ENCODE measurements around the gene SPRY4. TPM values are rescaled to one million over a fixed set of nuclear protein-coding genes. Genes with fewer than 3 reads are reported as not detected.

Gene SPRY4
- total and polyA plus RNA-seq, 2 of the 13 experiments (the other 11 are each of a cell fraction or from before 2014, with no cell fraction given) = 8.9 to 17.8 TPM

- TF ChIP-seq ATF4 (CRISPR knock-in tag; IDR thresholded peaks at IDR 0.05) (no peak), HNRNPLL (IDR thresholded peaks at IDR 0.05; ENCODE audit: low read depth, low read length, poor library complexity, severe bottlenecking) (no peak), SMARCE1 (IDR thresholded peaks at IDR 0.05; ENCODE audit: borderline replicate concordance) (no peak), ZNF720 (CRISPR knock-in tag; IDR thresholded peaks at IDR 0.05) (no peak), MYC (CRISPR knock-in tag; IDR thresholded peaks at IDR 0.05; ENCODE audit: borderline replicate concordance) (no peak), BRF2 (CRISPR knock-in tag; IDR thresholded peaks at IDR 0.05) (no peak), RFXAP (CRISPR knock-in tag; IDR thresholded peaks at IDR 0.05; ENCODE audit: borderline replicate concordance) (0 out of 2 replicates have a peak, but pooled peaks have one; percentile 51), TBX2 (CRISPR knock-in tag; IDR thresholded peaks at IDR 0.05; ENCODE audit: borderline replicate concordance) (peak; percentile 72), AFF4 (CRISPR knock-in tag; IDR thresholded peaks at IDR 0.05) (no peak), ZNF253 (CRISPR knock-in tag; IDR thresholded peaks at IDR 0.05; ENCODE audit: borderline replicate concordance) (no peak), RARA (CRISPR knock-in tag; IDR thresholded peaks at IDR 0.05) (0 out of 2 replicates have a peak, but pooled peaks have one; percentile 38), ZNF274 (CRISPR knock-in tag; IDR thresholded peaks at IDR 0.05) (no peak), ZBTB26 (CRISPR knock-in tag; IDR thresholded peaks at IDR 0.05; ENCODE audit: borderline replicate concordance) (no peak), TFE3 (CRISPR knock-in tag; IDR thresholded peaks at IDR 0.05) (0 out of 2 replicates have a peak, but pooled peaks have one; percentile 31), AHR (CRISPR knock-in tag; IDR thresholded peaks at IDR 0.05) (no peak), ZNF383 (CRISPR knock-in tag; IDR thresholded peaks at IDR 0.05; ENCODE audit: borderline replicate concordance) (no peak), CENPT (CRISPR knock-in tag; IDR thresholded peaks at IDR 0.05; ENCODE audit: low read depth) (no peak), REPIN1 (CRISPR knock-in tag; IDR thresholded peaks at IDR 0.05; ENCODE audit: borderline replicate concordance, low read depth) (no peak), ZNF282 (IDR thresholded peaks at IDR 0.05; ENCODE audit: partially characterized antibody) (no peak), ZNF121 (CRISPR knock-in tag; IDR thresholded peaks at IDR 0.05) (no peak), ZNF891 (CRISPR knock-in tag; IDR thresholded peaks at IDR 0.05) (no peak), ZNF207 (IDR thresholded peaks at IDR 0.05; ENCODE audit: borderline replicate concordance) (no peak), POLR2A (IDR thresholded peaks at IDR 0.05; ENCODE audit: insufficient read depth in 1 of 2, low read depth in 2 of 2, low read length in 2 of 2) (peak in 1 of 2 experiments; percentile 56; a peak in 2 of 4 replicates), SP5 (CRISPR knock-in tag; IDR thresholded peaks at IDR 0.05; ENCODE audit: borderline replicate concordance, low read depth) (no peak)
These were observed 28.3 kb upstream of the SPRY4 start (continued) for GRCh38 chr5:142353071-142353472.

All from HepG2 (cell line).